NCI-H510A (cell line): ENCODE data around the gene AK5.

ENCODE experiments used
- DNase-seq: peaks from one replicate; lab custom pipeline; 2025; lab: John Stamatoyannopoulos, UW

AK5 gene

DNA sequence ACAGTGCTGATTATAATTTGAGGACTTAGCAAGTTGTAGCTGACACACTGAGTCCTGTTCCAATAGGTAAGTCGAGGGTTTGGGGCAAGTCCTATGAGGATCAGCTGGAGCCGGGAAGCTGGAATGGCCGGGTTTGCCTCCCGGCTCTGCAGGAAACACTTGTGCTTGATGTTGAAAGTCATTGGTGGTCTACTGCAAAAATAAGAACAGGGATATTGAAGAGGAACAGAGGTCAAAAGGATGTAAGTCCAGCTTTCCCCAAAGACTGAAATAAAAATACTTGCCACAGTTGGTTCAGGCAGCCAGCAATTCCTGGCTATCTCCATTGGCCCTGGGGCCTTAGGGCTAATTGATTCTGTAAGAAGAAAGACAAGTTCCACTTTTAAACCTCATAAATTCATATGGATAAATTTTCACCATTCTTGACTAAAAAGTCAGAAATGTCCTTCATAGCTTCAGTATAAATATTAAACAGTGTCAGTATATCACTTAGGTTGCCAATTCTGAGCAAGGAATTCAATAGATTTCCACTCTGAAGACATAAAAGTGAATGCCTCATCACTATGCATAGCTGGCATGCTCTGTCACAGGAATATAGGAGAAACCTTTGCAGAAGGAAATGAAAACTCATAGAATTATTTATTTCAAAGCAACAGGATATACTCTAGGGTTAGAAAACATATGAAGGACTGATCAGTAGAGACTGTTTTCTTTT lies 165.2 kb downstream of the AK5 start:
- no peak for DNase-seq

- no peak for DNase-seq
These were observed 165.8 kb downstream of the AK5 start for GRCh38 chr1:77447669-77448068.

GRCh38 chr1:77459881-77460280 lies 178.1 kb downstream of the AK5 start:
- DNase-seq = no peak

- no peak for DNase-seq
These were observed 179.9 kb downstream of the AK5 start for GRCh38 chr1:77461691-77462090.

DNA sequence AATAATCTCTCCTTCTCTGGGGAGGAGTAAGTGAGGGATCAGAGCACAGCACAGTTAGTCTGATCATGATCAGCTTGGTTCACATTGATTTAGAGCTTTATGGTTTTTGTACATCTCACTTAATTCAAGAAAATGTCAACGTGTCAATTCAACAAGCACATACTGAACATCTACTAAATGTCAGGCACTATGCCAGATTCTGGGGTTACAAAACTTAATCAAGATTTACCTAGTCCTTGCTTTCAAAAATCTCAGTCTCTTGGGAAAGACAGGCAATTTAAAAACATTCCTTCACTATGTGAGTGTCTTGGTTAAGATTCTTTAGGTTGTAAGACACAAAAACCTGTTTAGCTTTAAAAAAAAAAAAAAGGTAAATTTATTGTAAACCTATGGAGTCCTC lies 181.4 kb downstream of the AK5 start:
- DNase-seq = no peak

- DNase-seq = no peak
These were observed 183.3 kb downstream of the AK5 start for GRCh38 chr1:77465139-77465538.

GRCh38 chr1:77465922-77466321 lies 184.1 kb downstream of the AK5 start:
- DNase-seq = no peak

GRCh38 chr1:77467021-77467595 lies 185.3 kb downstream of the AK5 start:
- no peak for DNase-seq

- DNase-seq = no peak
These were observed 185.9 kb downstream of the AK5 start for GRCh38 chr1:77467741-77468140.

- DNase-seq = no peak
These were observed 186.6 kb downstream of the AK5 start for GRCh38 chr1:77468257-77468948.

GRCh38 chr1:77468949-77469710 lies 187.3 kb downstream of the AK5 start:
- DNase-seq = no peak

GRCh38 chr1:77471691-77472090 lies 189.9 kb downstream of the AK5 start:
- no peak for DNase-seq

- DNase-seq = no peak
These were observed 191.9 kb downstream of the AK5 start for GRCh38 chr1:77473690-77474089.

GRCh38 chr1:77475641-77476040 lies 193.8 kb downstream of the AK5 start:
- no peak for DNase-seq

GRCh38 chr1:77476475-77476874 lies 194.7 kb downstream of the AK5 start:
- DNase-seq = no peak

- DNase-seq = no peak
These were observed 202.5 kb downstream of the AK5 start for GRCh38 chr1:77484334-77484733.

DNA sequence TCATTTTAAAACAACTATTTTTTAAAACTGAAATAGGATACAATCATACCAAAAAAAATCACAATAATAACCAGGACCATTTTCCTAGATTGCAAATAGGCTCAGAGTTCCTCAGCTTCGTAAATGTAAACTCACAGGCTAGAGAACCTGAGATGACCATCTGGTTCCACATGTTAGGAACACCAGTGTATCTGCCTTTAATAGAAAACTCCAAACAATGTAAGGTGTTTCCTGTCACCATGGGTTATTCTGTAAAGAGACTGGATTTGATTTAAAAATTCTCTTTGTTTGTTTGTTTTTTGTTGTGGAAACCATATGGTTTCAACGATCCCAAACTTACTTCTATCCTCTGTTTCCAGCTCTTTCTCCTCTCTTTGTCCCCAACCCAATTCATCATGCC lies 203.1 kb downstream of the AK5 start:
- DNase-seq = no peak

GRCh38 chr1:77487631-77488030 lies 205.8 kb downstream of the AK5 start:
- DNase-seq = no peak

DNA sequence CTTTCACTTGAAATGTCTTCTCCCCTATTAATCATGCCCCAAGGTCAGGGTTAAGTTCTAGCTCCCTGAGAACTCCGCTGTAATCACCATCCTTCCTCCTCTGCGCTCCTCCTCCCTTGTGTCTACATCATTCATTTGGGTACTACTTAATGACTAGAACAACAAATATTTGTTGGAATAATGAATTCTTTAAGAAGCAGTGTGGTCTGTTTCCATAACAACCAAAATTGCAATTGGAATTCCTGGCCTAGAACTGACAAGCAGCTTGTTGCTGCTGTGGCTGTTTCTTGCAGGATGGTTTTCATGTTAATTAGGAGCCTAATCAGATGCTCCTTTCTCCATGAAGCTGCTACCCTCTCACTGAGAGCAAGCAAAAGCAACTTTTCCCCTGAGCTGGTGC lies 208.1 kb downstream of the AK5 start:
- no peak for DNase-seq

DNA sequence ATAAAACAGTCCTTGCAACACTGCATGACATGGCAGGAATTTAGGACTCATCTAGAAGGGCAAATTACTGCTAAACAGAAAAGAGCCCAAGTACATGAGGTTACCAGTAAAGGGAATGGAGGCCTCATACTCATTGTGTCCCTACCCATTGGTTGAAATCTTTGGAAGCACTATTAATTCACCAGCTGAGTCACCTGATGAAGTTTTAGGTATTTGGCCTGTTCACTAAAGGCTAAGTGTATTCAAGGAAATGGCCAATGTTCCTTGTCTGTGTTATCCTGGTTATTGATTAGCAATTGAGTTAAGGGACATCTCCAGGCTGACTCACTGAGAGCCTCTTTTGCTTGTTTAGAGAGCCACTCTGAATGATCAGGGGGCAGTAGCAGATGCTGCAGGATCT lies 212.2 kb downstream of the AK5 start:
- DNase-seq = no peak

GRCh38 chr1:77498918-77499317 lies 217.1 kb downstream of the AK5 start:
- no peak for DNase-seq

DNA sequence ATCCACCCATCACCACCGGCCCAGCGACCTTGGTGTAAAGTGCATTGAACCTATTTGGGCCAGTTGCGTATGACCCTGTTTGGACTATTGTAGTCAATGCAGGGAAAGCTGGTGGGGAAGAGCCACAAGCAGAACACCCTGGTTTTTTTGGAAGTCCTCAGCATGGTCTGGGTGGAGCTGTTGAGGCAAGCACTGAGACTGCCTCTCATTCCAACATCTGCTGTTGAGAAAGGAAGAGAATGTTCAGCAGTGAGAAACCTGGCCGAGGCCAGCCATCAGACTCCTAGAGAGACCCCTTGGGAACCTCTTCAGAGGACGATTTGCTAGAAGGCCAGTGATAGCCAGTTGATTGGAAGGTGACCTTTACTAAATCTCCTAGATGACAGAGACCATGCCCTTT lies 217.6 kb downstream of the AK5 start:
- no peak for DNase-seq

GRCh38 chr1:77504986-77505385 lies 223.2 kb downstream of the AK5 start:
- DNase-seq = no peak
